Iris pigment epithelial cell (primary cell): Measurements from ENCODE around the gene SEMA4A.

Experiments
- DNase-seq: peaks from one replicate; pipeline ENCODE4 v3.0.0-alpha.2; 2011; ENCODE audit warnings: low read depth

Gene SEMA4A

GRCh38 chr1:156135930-156136871 lies 17.2 kb upstream of the SEMA4A start:
- DNase-seq = no peak

GRCh38 chr1:156136970-156137483 lies 16.4 kb upstream of the SEMA4A start:
- no peak for DNase-seq

GRCh38 chr1:156138458-156138867 lies 14.9 kb upstream of the SEMA4A start:
- no peak for DNase-seq

GRCh38 chr1:156140879-156141707 lies 12.3 kb upstream of the SEMA4A start:
- no peak for DNase-seq

- DNase-seq = no peak
Observed at GRCh38 chr1:156143765-156144489, 9.5 kb upstream of the SEMA4A start.

- DNase-seq = no peak
Observed at GRCh38 chr1:156144742-156145141, 8.6 kb upstream of the SEMA4A start.

- DNase-seq = no peak
Observed at GRCh38 chr1:156145650-156146019, 7.8 kb upstream of the SEMA4A start.

GRCh38 chr1:156146020-156146768 lies 7.2 kb upstream of the SEMA4A start:
- peak; percentile 90 for DNase-seq

GRCh38 chr1:156146769-156147405 lies 6.5 kb upstream of the SEMA4A start:
- DNase-seq = no peak

- DNase-seq = no peak
Observed at GRCh38 chr1:156148216-156148615, 5.2 kb upstream of the SEMA4A start.

- DNase-seq = no peak
Observed at GRCh38 chr1:156149374-156150332, 3.7 kb upstream of the SEMA4A start.

GRCh38 chr1:156150333-156151011 lies 2.9 kb upstream of the SEMA4A start:
- DNase-seq = no peak

GRCh38 chr1:156151093-156151688 lies 2.2 kb upstream of the SEMA4A start:
- DNase-seq = peak; percentile 78

GRCh38 chr1:156152628-156153027 lies 757 bp upstream of the SEMA4A start:
- no peak for DNase-seq

- no peak for DNase-seq
Observed at GRCh38 chr1:156154317-156154749, 948 bp downstream of the SEMA4A start.

- no peak for DNase-seq
Observed at GRCh38 chr1:156155756-156156510, 2.5 kb downstream of the SEMA4A start.

GRCh38 chr1:156157506-156157905 lies 4.1 kb downstream of the SEMA4A start:
- DNase-seq = no peak

- DNase-seq = no peak
Observed at GRCh38 chr1:156157966-156158365, 4.6 kb downstream of the SEMA4A start.
